Endothelial cell (in vitro differentiated cells): Measurements from ENCODE around the gene NYAP1. TPM values are rescaled to one million over a fixed set of nuclear protein-coding genes. Genes with fewer than 3 reads are reported as not detected.

Experiments used
- DNase-seq: peaks from one replicate; pipeline ENCODE4 v3.0.0; 2021; ENCODE audit warnings: low spot score
- H3K27ac Mint-ChIP-seq: one replicate; pipeline ENCODE4 v1.8.0; 2021; ENCODE audit warnings: mixed read lengths, inconsistent platforms; ENCODE audit not compliant: unreplicated experiment
- H3K27me3 Mint-ChIP-seq: one replicate; pipeline ENCODE4 v1.8.0; 2021; ENCODE audit warnings: mild to moderate bottlenecking, moderate library complexity, mixed read lengths, inconsistent platforms; ENCODE audit not compliant: unreplicated experiment
- H3K36me3 Mint-ChIP-seq: one replicate; pipeline ENCODE4 v1.8.0; 2021; ENCODE audit warnings: mild to moderate bottlenecking, low read depth, mixed read lengths, inconsistent platforms; ENCODE audit not compliant: unreplicated experiment
- H3K4me1 Mint-ChIP-seq: one replicate; pipeline ENCODE4 v1.8.0; 2021; ENCODE audit warnings: mild to moderate bottlenecking, mixed read lengths, inconsistent platforms; ENCODE audit not compliant: unreplicated experiment
- H3K4me3 Mint-ChIP-seq: one replicate; pipeline ENCODE4 v1.8.0; 2021; ENCODE audit warnings: mild to moderate bottlenecking, mixed read lengths, inconsistent platforms; ENCODE audit not compliant: unreplicated experiment
- H3K9me3 Mint-ChIP-seq: one replicate; pipeline ENCODE4 v1.8.0; 2021; ENCODE audit warnings: mixed read lengths, inconsistent platforms; ENCODE audit not compliant: unreplicated experiment
- CTCF ChIP-seq: fragments of 200-600 bp; sonication (generic); IDR thresholded peaks from one replicate; pipeline ENCODE4 v1.5.0; 2021; ENCODE audit warnings: antibody characterized with exemption; ENCODE audit not compliant: unreplicated experiment
- total RNA-seq: library from RNA; stranded (reverse); fragmentation: NEBNext Ultra II Directional; extraction: Animal tissue kit (Norgen Biotek cat#: 25700); gene quantifications from one replicate; pipeline ENCODE4 v1.2.1, GENCODE V29; 2021; ENCODE audit not compliant: unreplicated experiment

Gene NYAP1
- total RNA-seq, 1 donor from 2014 or later: 2.2 TPM

DNA sequence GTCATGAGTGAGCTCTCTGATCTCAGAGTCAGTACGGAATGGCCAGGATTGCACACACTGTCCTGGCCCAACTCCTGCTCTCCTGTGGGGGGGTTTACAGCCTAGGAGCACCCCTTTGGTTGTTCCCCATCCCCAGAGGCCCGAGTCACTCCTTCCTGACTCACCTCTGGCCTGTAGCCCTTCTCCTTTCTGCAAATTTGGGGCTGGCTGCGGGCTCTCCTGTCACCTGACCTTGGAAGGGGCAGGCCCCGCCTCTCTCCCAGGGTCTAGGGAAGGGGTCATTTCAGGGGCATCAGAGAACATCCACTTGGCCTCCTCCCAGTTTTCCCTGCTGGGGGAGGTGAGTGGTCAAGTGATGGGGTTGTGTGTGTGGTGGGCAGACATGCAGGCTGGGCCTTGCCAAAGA is 1.7 kb downstream of the NYAP1 start:
- no peak for DNase-seq
- Mint-ChIP-seq H3K9me3 (no peaks in the 10 kb centered on the region), H3K36me3 (peaks cover 3% of the 10 kb centered on the region), H3K4me1 (peaks cover 7% of the 10 kb centered on the region), H3K4me3 (no peak overlapping the region), H3K27me3 (peaks cover 18% of the 10 kb centered on the region), H3K27ac (no peak overlapping the region)
- TF ChIP-seq CTCF: no peak

DNA sequence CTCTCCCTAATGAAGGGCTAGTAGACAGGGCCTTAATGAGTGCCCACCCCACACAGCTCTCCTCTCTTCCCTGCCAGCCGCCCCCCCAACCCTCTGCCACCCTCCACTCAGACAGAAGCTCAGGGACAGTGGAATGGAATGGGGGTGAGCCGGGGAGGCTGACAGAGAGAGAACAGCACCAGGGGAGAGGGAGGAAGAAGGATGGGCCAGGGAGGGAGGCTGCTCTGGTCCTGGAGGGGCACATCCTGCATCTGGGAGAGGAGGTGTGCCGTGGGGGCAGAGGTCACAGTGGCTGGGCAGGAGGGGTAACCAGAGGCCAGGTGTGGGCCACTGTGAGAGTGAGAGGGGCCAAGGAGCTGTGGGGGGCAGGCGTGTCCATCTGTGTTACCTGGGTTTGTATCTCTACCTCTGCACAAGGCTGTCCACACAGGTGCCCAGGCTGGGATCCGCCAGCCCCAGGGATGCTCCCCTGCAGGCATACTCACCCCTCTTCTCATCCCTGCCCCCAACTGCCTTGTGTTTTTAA is 2.4 kb downstream of the NYAP1 start:
- Mint-ChIP-seq H3K4me3 (peak overlapping the region; percentile 52), H3K27me3 (peaks cover 18% of the 10 kb centered on the region), H3K4me1 (peaks cover 7% of the 10 kb centered on the region), H3K27ac (no peak overlapping the region), H3K36me3 (peaks cover 3% of the 10 kb centered on the region), H3K9me3 (no peaks in the 10 kb centered on the region)
- TF ChIP-seq CTCF: no peak
- DNase-seq: no peak

DNA sequence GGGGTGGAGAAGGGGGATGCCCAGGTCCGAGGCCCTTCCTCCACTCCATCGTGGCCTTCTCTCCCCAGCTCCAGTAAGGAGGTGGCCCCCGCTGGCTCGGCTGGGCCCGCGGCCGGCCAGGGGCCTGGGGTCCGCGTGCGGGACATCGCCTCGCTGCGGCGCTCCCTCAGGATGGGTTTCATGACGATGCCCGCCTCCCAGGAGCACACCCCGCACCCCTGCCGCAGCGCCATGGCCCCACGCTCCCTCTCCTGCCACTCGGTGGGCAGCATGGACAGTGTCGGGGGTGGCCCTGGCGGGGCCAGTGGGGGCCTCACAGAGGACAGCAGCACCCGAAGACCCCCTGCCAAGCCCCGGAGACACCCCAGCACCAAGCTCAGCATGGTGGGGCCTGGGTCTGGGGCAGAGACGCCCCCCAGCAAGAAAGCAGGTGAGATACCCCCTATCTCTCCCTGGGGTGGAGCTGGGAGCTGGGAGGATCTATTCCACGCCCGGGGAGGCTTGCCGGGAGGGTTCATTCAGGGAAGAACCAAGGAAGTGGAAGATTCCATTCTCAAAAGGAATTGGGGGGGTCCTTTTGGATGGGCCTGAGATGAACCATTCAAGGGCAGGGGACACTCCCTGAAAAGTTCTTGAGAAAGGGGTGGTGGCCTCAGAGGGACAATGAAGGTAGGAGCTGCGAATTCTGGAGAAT is 3.2 kb downstream of the NYAP1 start:
- Mint-ChIP-seq H3K9me3 (no peaks in the 10 kb centered on the region), H3K36me3 (peaks cover 3% of the 10 kb centered on the region), H3K27ac (no peak overlapping the region), H3K4me3 (no peak overlapping the region), H3K27me3 (peaks cover 18% of the 10 kb centered on the region), H3K4me1 (peaks cover 7% of the 10 kb centered on the region)
- DNase-seq: no peak
- no peak for TF ChIP-seq CTCF

DNA sequence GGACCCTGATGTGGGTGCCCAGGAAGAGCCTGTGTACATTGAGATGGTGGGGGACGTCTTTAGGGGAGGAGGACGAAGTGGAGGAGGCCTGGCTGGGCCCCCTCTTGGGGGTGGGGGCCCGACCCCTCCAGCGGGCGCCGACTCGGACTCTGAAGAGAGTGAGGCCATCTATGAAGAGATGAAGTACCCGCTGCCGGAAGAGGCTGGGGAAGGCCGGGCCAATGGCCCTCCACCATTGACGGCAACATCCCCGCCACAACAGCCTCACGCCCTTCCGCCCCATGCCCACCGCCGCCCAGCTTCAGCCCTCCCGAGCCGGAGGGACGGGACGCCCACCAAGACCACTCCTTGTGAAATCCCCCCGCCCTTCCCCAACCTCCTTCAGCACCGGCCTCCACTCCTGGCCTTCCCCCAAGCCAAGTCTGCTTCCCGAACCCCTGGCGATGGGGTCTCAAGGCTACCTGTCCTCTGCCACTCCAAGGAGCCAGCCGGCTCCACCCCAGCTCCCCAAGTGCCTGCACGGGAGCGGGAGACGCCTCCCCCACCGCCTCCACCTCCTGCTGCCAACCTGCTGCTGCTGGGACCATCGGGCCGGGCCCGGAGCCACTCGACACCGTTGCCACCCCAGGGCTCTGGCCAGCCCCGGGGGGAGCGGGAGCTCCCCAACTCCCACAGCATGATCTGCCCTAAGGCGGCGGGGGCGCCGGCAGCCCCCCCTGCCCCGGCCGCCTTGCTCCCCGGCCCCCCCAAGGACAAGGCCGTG is 4.8 kb downstream of the NYAP1 start:
- no peak overlapping the region for H3K4me3 Mint-ChIP-seq
- no peak for DNase-seq
- no peak overlapping the region for H3K27ac Mint-ChIP-seq
- no peaks in the 10 kb centered on the region for H3K9me3 Mint-ChIP-seq
- H3K36me3 Mint-ChIP-seq: peaks cover 8% of the 10 kb centered on the region
- H3K27me3 Mint-ChIP-seq: peaks cover 24% of the 10 kb centered on the region
- TF ChIP-seq CTCF: no peak
- H3K4me1 Mint-ChIP-seq: peaks cover 8% of the 10 kb centered on the region

DNA sequence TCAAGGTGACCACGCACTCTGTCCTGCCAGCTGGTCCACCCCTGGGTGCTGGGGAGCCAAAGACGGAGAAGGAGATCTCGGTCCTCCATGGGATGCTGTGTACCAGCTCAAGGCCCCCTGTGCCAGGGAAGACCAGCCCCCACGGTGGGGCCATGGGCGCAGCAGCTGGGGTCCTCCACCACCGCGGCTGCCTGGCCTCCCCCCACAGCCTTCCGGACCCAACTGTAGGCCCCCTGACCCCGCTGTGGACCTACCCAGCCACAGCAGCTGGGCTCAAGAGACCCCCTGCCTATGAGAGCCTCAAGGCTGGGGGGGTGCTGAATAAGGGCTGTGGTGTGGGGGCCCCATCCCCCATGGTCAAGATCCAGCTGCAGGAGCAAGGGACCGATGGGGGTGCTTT is 5.4 kb downstream of the NYAP1 start:
- Mint-ChIP-seq H3K9me3 (no peaks in the 10 kb centered on the region), H3K36me3 (peaks cover 8% of the 10 kb centered on the region), H3K4me1 (peaks cover 8% of the 10 kb centered on the region), H3K4me3 (no peak overlapping the region), H3K27ac (no peak overlapping the region), H3K27me3 (peaks cover 23% of the 10 kb centered on the region)
- no peak for TF ChIP-seq CTCF
- no peak for DNase-seq
